Keratinocyte (primary cell): Measurements from ENCODE around the gene NLRC5. TPM values are rescaled to one million over a fixed set of nuclear protein-coding genes. Genes with fewer than 3 reads are reported as not detected.

Experiments
- DNase-seq: peaks from one replicate; pipeline ENCODE4 v3.0.0-alpha.2; 2011; ENCODE audit warnings: low read depth, missing footprints, low spot score
- FAIRE-seq: peaks from 2 replicates; lab custom pipeline; 2011; peaks lifted over from hg19 to GRCh38; lab: Jason Lieb, UNC
- H2AFZ ChIP-seq: 2 replicates; pipeline ENCODE4 v1.6.0; 2012; ENCODE audit warnings: low read length, control low read depth, inconsistent platforms; ENCODE audit not compliant: control insufficient read depth
- H3K27ac ChIP-seq: 2 replicates; pipeline ENCODE4 v1.5.1; 2011; ENCODE audit warnings: low read length; ENCODE audit not compliant: control insufficient read depth, insufficient read depth
- H3K27me3 ChIP-seq: 3 replicates; pipeline ENCODE4 v1.6.0; 2011; ENCODE audit warnings: low read length; ENCODE audit not compliant: control insufficient read depth, insufficient read depth; ENCODE audit errors: extremely low read depth
- H3K36me3 ChIP-seq, 2 experiments: 2 replicates in 1 of 2; 3 replicates in 1 of 2; pipeline ENCODE4 v1.5.1; 2011; ENCODE audit warnings: low read length in 2 of 2, mild to moderate bottlenecking in 1 of 2; ENCODE audit not compliant: control insufficient read depth in 2 of 2, insufficient read depth in 2 of 2; ENCODE audit errors: extremely low read depth in 1 of 2
- H3K4me1 ChIP-seq: 3 replicates; pipeline ENCODE4 v1.5.1; 2011; ENCODE audit warnings: low read length; ENCODE audit not compliant: control insufficient read depth, insufficient read depth; ENCODE audit errors: extremely low read depth
- H3K4me2 ChIP-seq: 3 replicates; pipeline ENCODE4 v1.6.0; 2011; ENCODE audit warnings: low read depth, low read length; ENCODE audit not compliant: control insufficient read depth, insufficient read depth; ENCODE audit errors: extremely low read depth
- H3K4me3 ChIP-seq, 3 experiments: fragments of 200-600 bp in 1 of 3; sonication (generic) in 1 of 3; 2 replicates in 2 of 3; 3 replicates in 1 of 3; pipeline ENCODE4 v1.5.1; 2011 to 2016; ENCODE audit warnings: low read length in 3 of 3, mild to moderate bottlenecking in 3 of 3, control low read depth in 2 of 3, inconsistent platforms in 1 of 3, low read depth in 1 of 3, mixed read lengths in 1 of 3, mixed run types in 1 of 3, moderate library complexity in 1 of 3; ENCODE audit not compliant: control insufficient read depth in 2 of 3, insufficient read depth in 2 of 3; ENCODE audit errors: extremely low read depth in 1 of 3
- H3K79me2 ChIP-seq: 2 replicates; pipeline ENCODE4 v1.6.0; 2012; ENCODE audit warnings: low read length; ENCODE audit not compliant: control insufficient read depth, insufficient read depth
- H3K9ac ChIP-seq: 3 replicates; pipeline ENCODE4 v1.6.0; 2011; ENCODE audit warnings: low read length; ENCODE audit not compliant: control insufficient read depth, insufficient read depth; ENCODE audit errors: extremely low read depth
- H3K9me1 ChIP-seq: 3 replicates; pipeline ENCODE4 v1.6.0; 2011; ENCODE audit warnings: low read length; ENCODE audit not compliant: control insufficient read depth, insufficient read depth; ENCODE audit errors: extremely low read depth
- H3K9me3 ChIP-seq: 2 replicates; pipeline ENCODE4 v1.5.1; 2012; ENCODE audit warnings: low read depth, low read length; ENCODE audit not compliant: control insufficient read depth
- H4K20me1 ChIP-seq: 3 replicates; pipeline ENCODE4 v1.6.0; 2011; ENCODE audit warnings: low read length; ENCODE audit not compliant: control insufficient read depth, insufficient read depth; ENCODE audit errors: extremely low read depth
- CTCF ChIP-seq, 3 experiments: IDR thresholded peaks in 1 of 3; conservative IDR thresholded peaks in 1 of 3; optimal IDR thresholded peaks in 1 of 3; 2 replicates in 2 of 3; 3 replicates in 1 of 3; pipeline versions ENCODE3 to v1.5.1; 2011; ENCODE audit warnings: low read length in 3 of 3, mild to moderate bottlenecking in 3 of 3, moderate library complexity in 2 of 3, control low read depth in 1 of 3, inconsistent platforms in 1 of 3; ENCODE audit not compliant: insufficient read depth in 2 of 3; ENCODE audit errors: extremely low read depth in 1 of 3
- EZH2 ChIP-seq: IDR thresholded peaks from one replicate; pipeline ENCODE4 v1.6.1; 2012; ENCODE audit warnings: inconsistent platforms, mild to moderate bottlenecking, low read length, moderate library complexity
- dilution Hi-C: fragments of 300-500 bp; cut with MboI; formaldehyde crosslinking; loops from one replicate; pipeline ENCODE4 v1.7.0; 2020; ENCODE audit warnings: low sequenced_read_pairs; ENCODE audit not compliant: extremely low pct_ligation_motif_present
- polyA plus RNA-seq, 5 experiments: library from polyadenylated mRNA; depleted of rRNA in 3 of 5; stranded (reverse) in 3 of 5; stranded (forward) in 1 of 5; unstranded in 1 of 5; fragments of >200 nt; gene quantifications; 1 replicate in 1 of 5; 2 replicates in 3 of 5; 3 replicates in 1 of 5; pipeline versions ENCODE4 v1.2.1 to v1.2.3, GENCODE V29; 2011 to 2012; ENCODE audit warnings: missing spikeins in 2 of 5, low read depth in 1 of 5, low replicate concordance in 1 of 5

The NLRC5 gene
- polyA plus RNA-seq, 1 donor (not counting 4 experiments of a cell fraction or from before 2014, with no cell fraction given): 7.8 TPM

- H3K9me3 ChIP-seq: peaks cover 1% of the 10 kb centered on the region
- DNase-seq: no peak
- no peak overlapping the region for H3K9ac ChIP-seq
- no peak overlapping the region for H2AFZ ChIP-seq
- H3K36me3 ChIP-seq: peaks cover 3 to 5% of the 10 kb centered on the region in 2 experiments
- H3K27ac ChIP-seq: no peak overlapping the region
- H3K79me2 ChIP-seq: no peaks in the 10 kb centered on the region
- H3K4me1 ChIP-seq: no peaks in the 10 kb centered on the region
- TF ChIP-seq CTCF (optimal IDR thresholded peaks at IDR 0.05 in 1 of 3, IDR thresholded peaks at IDR 0.05 in 1 of 3, conservative IDR thresholded peaks at IDR 0.05 in 1 of 3; ENCODE audit: extremely low read depth in 1 of 3, insufficient read depth in 2 of 3, low read length in 3 of 3) (no peak), EZH2 (no peak)
- H3K4me3 ChIP-seq: no peak overlapping the region
- FAIRE-seq: no peak
- H3K27me3 ChIP-seq: no peaks in the 10 kb centered on the region
- dilution Hi-C loops: no loop called here
- H3K4me2 ChIP-seq: no peak overlapping the region
- H3K9me1 ChIP-seq: no peaks in the 10 kb centered on the region
- H4K20me1 ChIP-seq: no peaks in the 10 kb centered on the region
These were observed 47.0 kb downstream of the NLRC5 start for GRCh38 chr16:57036315-57036714.

- Histone ChIP-seq H2AFZ (no peak overlapping the region), H3K4me2 (no peak overlapping the region), H3K79me2 (no peaks in the 10 kb centered on the region), H3K27ac (no peak overlapping the region), H3K4me1 (peaks cover 6% of the 10 kb centered on the region), H3K4me3 (no peak overlapping the region), H3K27me3 (no peaks in the 10 kb centered on the region), H3K9me3 (peaks cover 1% of the 10 kb centered on the region), H3K36me3 (peaks cover 3 to 5% of the 10 kb centered on the region in 2 experiments), H3K9ac (no peak overlapping the region), H3K9me1 (no peaks in the 10 kb centered on the region), H4K20me1 (no peaks in the 10 kb centered on the region)
- no peak for TF ChIP-seq EZH2
- dilution Hi-C loops: no loop called here
- DNase-seq (no peak), FAIRE-seq (no peak)
These were observed 47.6 kb downstream of the NLRC5 start for GRCh38 chr16:57036945-57037344.

- no peak overlapping the region for H2AFZ ChIP-seq
- no peak for TF ChIP-seq CTCF (optimal IDR thresholded peaks at IDR 0.05 in 1 of 3, IDR thresholded peaks at IDR 0.05 in 1 of 3, conservative IDR thresholded peaks at IDR 0.05 in 1 of 3; ENCODE audit: extremely low read depth in 1 of 3, insufficient read depth in 2 of 3, low read length in 3 of 3)
- TF ChIP-seq EZH2: no peak
- H3K4me2 ChIP-seq: no peak overlapping the region
- no peaks in the 10 kb centered on the region for H3K27me3 ChIP-seq
- peaks cover 3 to 5% of the 10 kb centered on the region in 2 experiments for H3K36me3 ChIP-seq
- H3K79me2 ChIP-seq: no peaks in the 10 kb centered on the region
- peaks cover 12% of the 10 kb centered on the region for H3K4me1 ChIP-seq
- no peaks in the 10 kb centered on the region for H3K9me1 ChIP-seq
- no peaks in the 10 kb centered on the region for H4K20me1 ChIP-seq
- no peak overlapping the region for H3K9ac ChIP-seq
- peaks cover 1% of the 10 kb centered on the region for H3K9me3 ChIP-seq
- DNase-seq (no peak), FAIRE-seq (no peak)
- no peak overlapping the region for H3K27ac ChIP-seq
- H3K4me3 ChIP-seq: no peak overlapping the region
- dilution Hi-C loops: no loop called here
These were observed 48.8 kb downstream of the NLRC5 start for GRCh38 chr16:57038166-57038565.
